Peyer's patch (tissue), 4 donors: ENCODE data around the gene PPP1CA. TPM values are rescaled to one million over a fixed set of nuclear protein-coding genes. Genes with fewer than 3 reads are reported as not detected.

Experiments
- DNase-seq, 3 donors: peaks; one replicate each; pipeline ENCODE4 v3.0.0-alpha.2; 2017 to 2019
- H3K27ac ChIP-seq, 4 donors: fragments of 200-600 bp; sonication (generic); one replicate each; pipeline ENCODE4 v1.5.1; 2016 to 2019
- H3K27me3 ChIP-seq, 2 donors: fragments of 200-600 bp; sonication (generic); one replicate each; pipeline ENCODE4 v1.5.1; 2019
- H3K36me3 ChIP-seq, 3 donors: fragments of 200-600 bp; sonication (generic); one replicate each; pipeline ENCODE4 v1.5.1; 2016 to 2019
- H3K4me1 ChIP-seq, 4 donors: fragments of 200-600 bp; sonication (generic); one replicate each; pipeline ENCODE4 v1.5.1; 2016 to 2019
- H3K4me3 ChIP-seq, 4 donors: fragments of 200-600 bp; sonication (generic); 1 replicate in 3 of 4; 2 replicates in 1 of 4; pipeline ENCODE4 v1.5.1; 2016 to 2019; ENCODE audit warnings: mild to moderate bottlenecking in 1 of 4
- H3K9me3 ChIP-seq, 4 donors: fragments of 200-600 bp; sonication (generic); one replicate each; pipeline ENCODE4 v1.5.1; 2016 to 2019; ENCODE audit warnings: mild to moderate bottlenecking in 1 of 4
- POLR2A ChIP-seq, 2 donors: fragments of 450-650 bp; IDR thresholded peaks; one replicate each; pipeline ENCODE4 v1.5.1; 2017; ENCODE audit warnings: antibody characterized with exemption in 2 of 2, mild to moderate bottlenecking in 2 of 2, moderate library complexity in 2 of 2
- total RNA-seq, 4 donors: library from RNA; depleted of rRNA; stranded (reverse); fragments of >200 nt; gene quantifications; one replicate each; pipeline ENCODE4 v1.1.0, GENCODE V29; 2016
- TF ChIP-seq, protein P1 (sequence below), 6 experiments: fragments of 450-650 bp in 4 of 6; fragments of 200-600 bp in 2 of 6; sonication (generic) in 1 of 6; IDR thresholded peaks; one replicate each; pipeline ENCODE4 v1.5.1; 2017 to 2019; ENCODE audit warnings: antibody characterized with exemption in 6 of 6, mild to moderate bottlenecking in 3 of 6, moderate library complexity in 1 of 6

Gene PPP1CA
- total RNA-seq, 4 donors from 2014 or later: 156 to 213 (median 177) TPM

DNA sequence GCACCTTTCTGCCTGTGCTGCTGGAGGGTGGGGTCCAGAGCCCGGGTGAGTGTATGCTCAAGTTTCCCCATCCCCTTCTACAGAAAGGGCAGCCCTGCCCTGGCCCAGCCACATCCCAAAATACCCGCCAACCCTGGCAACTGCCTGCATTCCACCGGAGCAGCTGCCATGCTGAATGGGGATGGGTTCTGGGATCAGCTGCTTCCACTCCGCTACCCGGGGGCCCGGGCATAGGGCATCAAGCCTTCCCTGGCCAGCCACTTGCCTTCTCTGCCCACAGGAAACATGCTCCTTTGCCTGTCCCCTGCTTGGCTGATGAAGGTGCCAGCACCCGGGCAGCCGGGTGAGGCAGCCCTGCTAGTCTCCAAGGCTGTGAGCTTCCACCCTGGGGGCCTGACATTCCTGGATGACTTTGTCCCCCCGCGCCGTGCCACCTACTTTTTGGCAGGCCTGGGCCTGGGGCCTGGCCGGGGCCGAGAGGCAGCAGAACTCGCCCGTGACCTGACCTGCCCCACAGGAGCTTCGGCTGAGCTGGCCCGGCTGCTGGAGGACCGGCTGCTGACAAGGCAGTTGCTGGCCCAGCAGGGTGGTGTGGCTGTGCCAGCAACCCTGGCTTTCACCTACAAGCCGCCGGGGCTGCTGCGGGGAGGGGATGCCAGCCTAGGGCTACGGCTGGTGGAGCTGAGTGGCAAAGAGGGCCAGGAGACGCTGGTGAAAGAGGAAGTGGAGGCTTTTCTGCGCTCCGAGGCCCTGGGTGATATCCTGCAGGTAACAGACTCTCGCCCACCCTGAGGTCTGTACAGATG lies 17.0 kb upstream of the PPP1CA start:
- DNase-seq: peak in 2 of 3 donors; percentile 72 to 78
- no peak for TF ChIP-seq POLR2A (IDR thresholded peaks at IDR 0.05)
- TF ChIP-seq, protein P1, sequence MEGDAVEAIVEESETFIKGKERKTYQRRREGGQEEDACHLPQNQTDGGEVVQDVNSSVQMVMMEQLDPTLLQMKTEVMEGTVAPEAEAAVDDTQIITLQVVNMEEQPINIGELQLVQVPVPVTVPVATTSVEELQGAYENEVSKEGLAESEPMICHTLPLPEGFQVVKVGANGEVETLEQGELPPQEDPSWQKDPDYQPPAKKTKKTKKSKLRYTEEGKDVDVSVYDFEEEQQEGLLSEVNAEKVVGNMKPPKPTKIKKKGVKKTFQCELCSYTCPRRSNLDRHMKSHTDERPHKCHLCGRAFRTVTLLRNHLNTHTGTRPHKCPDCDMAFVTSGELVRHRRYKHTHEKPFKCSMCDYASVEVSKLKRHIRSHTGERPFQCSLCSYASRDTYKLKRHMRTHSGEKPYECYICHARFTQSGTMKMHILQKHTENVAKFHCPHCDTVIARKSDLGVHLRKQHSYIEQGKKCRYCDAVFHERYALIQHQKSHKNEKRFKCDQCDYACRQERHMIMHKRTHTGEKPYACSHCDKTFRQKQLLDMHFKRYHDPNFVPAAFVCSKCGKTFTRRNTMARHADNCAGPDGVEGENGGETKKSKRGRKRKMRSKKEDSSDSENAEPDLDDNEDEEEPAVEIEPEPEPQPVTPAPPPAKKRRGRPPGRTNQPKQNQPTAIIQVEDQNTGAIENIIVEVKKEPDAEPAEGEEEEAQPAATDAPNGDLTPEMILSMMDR (IDR thresholded peaks at IDR 0.05): no peak
- Histone ChIP-seq H3K9me3 (no peaks in the 10 kb centered on the region), H3K4me3 (no peak overlapping the region), H3K27me3 (peaks cover 0 to 8% of the 10 kb centered on the region in 2 donors), H3K4me1 (peaks cover 0 to 50% (median 30%) of the 10 kb centered on the region in 4 donors), H3K36me3 (no peaks in the 10 kb centered on the region), H3K27ac (peak overlapping the region in 2 of 4 donors; percentile 49 to 98)

DNA sequence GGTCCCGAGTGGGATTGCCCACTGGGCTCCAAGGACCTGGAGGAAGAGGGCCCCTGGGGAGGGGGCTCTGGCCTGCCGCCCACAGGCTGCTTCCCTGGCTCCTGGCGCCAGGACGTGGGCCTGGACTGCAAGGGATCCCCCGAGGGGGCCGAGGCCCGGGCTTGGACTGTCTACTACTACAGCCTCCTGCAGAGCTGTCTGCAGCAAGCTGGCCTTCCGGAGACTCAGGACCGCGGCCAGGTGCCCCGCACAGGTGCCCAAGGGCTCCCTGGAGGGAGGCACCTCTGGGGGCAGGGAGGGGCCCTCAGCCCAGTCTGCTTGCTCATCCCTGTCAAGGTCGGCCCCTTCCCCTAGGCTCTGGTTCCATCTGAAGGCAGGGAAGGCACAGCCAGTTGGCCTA lies 15.8 kb upstream of the PPP1CA start:
- H3K27me3 ChIP-seq: peaks cover 0 to 8% of the 10 kb centered on the region in 2 donors
- TF ChIP-seq POLR2A (IDR thresholded peaks at IDR 0.05): no peak
- TF ChIP-seq, protein P1 (IDR thresholded peaks at IDR 0.05): no peak
- H3K4me3 ChIP-seq: no peak overlapping the region
- no peaks in the 10 kb centered on the region for H3K36me3 ChIP-seq
- peaks cover 0 to 50% (median 30%) of the 10 kb centered on the region in 4 donors for H3K4me1 ChIP-seq
- no peaks in the 10 kb centered on the region for H3K9me3 ChIP-seq
- peak overlapping the region in 1 of 4 donors; percentile 98 for H3K27ac ChIP-seq
- no peak for DNase-seq

DNA sequence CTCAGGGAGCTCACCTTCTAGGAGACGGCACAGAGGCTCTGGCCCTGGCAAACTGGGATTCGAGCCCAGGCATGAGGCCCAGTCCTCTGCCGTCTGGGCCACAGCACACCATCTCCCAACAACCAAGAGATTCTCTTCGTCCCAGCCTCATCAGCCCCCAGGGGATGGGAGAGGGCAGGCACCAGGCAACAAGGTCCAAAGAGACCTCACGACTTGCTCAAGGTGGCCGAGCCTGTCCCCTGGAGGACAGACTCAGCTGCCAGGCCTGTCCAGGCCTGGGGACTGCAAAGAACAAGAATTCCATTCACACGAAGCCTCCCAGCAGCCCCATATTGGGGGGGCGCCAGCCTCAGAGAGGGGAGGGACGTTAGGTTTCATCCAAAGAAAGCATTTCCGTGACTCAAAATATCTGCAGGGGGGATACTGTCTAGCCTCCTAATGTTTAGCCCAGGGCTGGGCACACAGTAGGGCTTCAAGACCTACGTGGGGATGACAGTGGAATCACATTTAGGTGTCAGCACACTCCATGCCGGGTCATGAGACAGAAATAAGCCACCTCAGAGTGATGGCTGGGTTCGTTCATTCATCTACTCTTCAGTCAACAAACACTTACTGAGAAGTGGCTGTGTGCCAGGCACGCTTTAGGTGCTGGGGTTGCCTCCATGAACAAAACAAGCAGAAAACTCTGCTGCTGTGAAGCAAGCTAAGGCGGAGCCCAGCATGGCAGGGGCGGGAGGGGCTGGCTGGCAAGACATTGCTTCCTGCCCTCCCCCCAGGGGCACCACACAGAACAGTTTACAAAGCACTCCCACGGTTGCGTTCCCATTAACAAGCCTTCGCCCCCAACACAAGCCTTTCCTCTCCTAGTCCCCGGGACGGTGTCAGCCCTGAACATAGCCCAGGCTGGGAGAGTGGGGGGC lies 15.0 kb upstream of the PPP1CA start:
- peak in 1 of 3 donors; percentile 76 for DNase-seq
- Histone ChIP-seq H3K4me1 (peaks cover 0 to 54% (median 31%) of the 10 kb centered on the region in 4 donors), H3K9me3 (no peaks in the 10 kb centered on the region)

DNA sequence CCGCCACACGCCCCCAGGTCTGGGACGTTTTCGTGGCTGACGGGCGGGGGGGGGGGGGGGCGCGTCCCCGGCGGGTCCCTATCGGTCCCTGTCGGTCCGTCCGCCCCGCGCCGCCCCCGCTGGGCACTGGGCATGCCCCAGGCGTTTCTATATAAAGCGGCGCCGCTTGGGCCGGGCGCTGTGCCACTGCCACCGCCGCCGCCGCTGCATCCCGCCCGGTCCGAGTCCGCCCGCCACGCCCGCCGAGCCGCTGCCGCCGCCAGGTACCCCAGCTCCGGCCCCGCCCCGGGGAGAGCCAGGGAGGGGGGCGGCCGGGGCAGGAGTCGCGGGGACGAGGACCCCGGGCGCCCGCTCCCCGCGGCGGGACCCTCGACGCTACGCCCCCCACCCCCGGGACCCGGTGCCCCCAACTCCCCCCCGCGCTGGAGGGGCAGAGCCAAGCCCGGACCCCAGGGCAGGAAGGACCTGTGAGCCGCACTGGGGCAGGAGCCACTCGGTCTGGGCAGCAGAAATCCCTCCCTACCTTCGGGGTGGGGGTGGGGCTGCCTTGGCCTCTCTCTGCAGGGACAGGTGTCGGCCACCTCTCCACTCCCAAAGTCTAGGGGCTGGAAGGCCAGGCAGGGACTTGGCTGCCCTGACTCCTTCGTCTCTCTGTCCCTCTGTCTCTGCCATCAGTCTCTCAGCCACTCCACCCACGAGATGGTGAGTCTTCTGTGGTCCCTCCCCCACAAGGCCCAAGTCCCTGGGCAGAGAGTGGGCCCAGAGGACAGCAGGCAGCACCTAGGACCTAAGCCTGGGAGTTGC lies 14.0 kb upstream of the PPP1CA start, which contains the start of gene CARNS1:
Gene CARNS1 (plus strand): TSS at position 178 of the 804 bp plus-strand sequence. CDS start 522 bp downstream, at position 700.
- Histone ChIP-seq H3K4me3 (peak within 1 kb of the TSS; percentile 31 to 47 (median 38)), H3K27me3 (peaks cover 0 to 8% of the 10 kb centered on the region in 2 donors), H3K4me1 (peaks cover 0 to 64% (median 32%) of the 10 kb centered on the region in 4 donors), H3K27ac (peak within 1 kb of the TSS in 2 of 4 donors; percentile 3 to 98), H3K36me3 (no peaks in the 10 kb centered on the region), H3K9me3 (no peaks in the 10 kb centered on the region)
- no peak for DNase-seq
- TF ChIP-seq, protein P1 (IDR thresholded peaks at IDR 0.05): no peak
- TF ChIP-seq POLR2A (IDR thresholded peaks at IDR 0.05): no peak

More for the DNA sequence above, 15.0 kb upstream of the PPP1CA start:
- Histone ChIP-seq H3K4me3 (no peak overlapping the region), H3K36me3 (no peaks in the 10 kb centered on the region), H3K27ac (peak overlapping the region in 1 of 4 donors; percentile 98), H3K27me3 (peaks cover 0 to 8% of the 10 kb centered on the region in 2 donors)
- TF ChIP-seq, protein P1 (IDR thresholded peaks at IDR 0.05): no peak
- no peak for TF ChIP-seq POLR2A (IDR thresholded peaks at IDR 0.05)
